GM13977 (cell line): ENCODE measurements around the gene PRKCE.

Experiments
- DNase-seq: peaks from one replicate; pipeline ENCODE4 v3.0.0; 2012; ENCODE audit warnings: low spot score
- in situ Hi-C: fragments of 300-500 bp; cut with MboI; formaldehyde crosslinking; loops from one replicate; pipeline ENCODE4 v1.12.0; 2022; ENCODE audit warnings: low sequenced_read_pairs, low pct_unique_long_range_greater_than_20kb, mixed read lengths, inconsistent platforms; ENCODE audit not compliant: unreplicated experiment
- TF ChIP-seq, protein P1 (sequence below): IDR thresholded peaks from 2 replicates; pipeline ENCODE4 v1.5.1; 2012; ENCODE audit warnings: mild to moderate bottlenecking, control low read depth; ENCODE audit not compliant: insufficient read depth; ENCODE audit errors: extremely low read depth, missing control alignments

The PRKCE gene

DNA sequence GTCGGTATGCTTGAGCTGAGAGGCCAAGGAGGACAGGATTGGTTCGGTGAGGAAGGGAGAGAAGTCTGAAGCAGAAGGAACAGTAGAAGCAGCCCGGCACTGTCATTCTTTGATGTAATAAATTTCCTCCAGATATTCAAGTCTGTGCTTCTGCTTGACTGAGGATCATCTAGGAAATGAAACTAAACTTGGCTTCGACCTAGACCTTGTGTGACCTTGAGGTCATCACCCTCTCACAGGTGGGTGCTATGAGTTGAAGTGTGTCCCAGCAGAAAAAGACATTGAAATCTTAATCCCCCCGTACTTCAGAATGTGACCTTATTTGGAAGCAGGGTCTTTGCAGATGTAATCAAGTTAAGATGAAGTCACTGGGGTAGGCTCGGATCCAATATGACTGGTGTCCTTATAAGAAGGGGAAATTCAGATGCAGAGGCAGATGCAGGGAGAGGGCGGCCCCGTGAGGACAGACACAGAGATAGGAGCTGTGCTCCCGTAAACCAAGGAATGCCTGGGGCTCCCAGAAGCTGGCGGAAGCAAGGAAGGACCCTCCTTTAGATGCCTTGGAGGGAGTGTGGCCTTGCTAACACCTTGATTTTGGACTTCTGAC is 49.0 kb downstream of the PRKCE start:
- in situ Hi-C loops: no loop called here
- TF ChIP-seq, protein P1, sequence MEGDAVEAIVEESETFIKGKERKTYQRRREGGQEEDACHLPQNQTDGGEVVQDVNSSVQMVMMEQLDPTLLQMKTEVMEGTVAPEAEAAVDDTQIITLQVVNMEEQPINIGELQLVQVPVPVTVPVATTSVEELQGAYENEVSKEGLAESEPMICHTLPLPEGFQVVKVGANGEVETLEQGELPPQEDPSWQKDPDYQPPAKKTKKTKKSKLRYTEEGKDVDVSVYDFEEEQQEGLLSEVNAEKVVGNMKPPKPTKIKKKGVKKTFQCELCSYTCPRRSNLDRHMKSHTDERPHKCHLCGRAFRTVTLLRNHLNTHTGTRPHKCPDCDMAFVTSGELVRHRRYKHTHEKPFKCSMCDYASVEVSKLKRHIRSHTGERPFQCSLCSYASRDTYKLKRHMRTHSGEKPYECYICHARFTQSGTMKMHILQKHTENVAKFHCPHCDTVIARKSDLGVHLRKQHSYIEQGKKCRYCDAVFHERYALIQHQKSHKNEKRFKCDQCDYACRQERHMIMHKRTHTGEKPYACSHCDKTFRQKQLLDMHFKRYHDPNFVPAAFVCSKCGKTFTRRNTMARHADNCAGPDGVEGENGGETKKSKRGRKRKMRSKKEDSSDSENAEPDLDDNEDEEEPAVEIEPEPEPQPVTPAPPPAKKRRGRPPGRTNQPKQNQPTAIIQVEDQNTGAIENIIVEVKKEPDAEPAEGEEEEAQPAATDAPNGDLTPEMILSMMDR: peak; percentile 7
- DNase-seq: no peak

DNA sequence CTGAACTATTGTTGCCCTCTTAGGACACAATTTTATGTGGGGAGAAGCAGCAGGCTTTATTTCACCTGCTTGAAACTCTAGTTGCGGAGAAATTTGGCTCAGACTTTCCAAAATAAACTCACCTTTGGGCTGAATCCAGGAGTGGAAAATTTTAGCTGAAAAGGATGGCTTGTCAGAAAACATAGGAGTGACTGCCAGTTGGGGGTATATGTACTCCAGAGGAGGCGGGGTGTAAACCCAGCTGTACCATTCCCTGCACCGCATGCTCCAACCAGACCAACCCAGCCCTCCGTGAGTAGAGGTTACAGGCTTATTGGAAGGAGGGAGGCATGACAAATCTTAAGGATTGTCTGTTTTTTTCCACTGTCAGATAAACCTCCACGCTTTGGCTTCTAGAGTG is 53.8 kb downstream of the PRKCE start:
- no peak for DNase-seq
- TF ChIP-seq, protein P1: no peak
- in situ Hi-C loops: no loop called here

DNA sequence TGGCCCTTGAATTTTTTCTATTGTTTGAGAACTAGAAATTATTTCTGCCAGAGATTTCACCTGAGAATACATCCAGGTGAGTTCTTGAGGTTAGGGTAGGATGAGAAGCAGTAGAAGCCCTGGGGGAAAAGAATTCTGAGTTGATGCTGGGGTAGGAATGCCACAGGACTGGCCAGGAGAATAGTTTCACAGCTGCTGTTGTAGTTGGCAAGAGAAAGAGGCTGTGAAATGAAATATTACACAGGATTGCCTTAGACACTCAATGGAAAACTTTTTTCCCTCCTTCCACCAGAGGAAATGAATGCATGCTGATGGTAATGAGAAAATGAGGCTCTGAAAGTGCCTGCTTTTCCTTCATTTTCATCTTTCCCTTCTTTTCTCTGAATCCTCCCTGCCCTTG is 54.6 kb downstream of the PRKCE start:
- no peak for DNase-seq
- TF ChIP-seq, protein P1: no peak
- in situ Hi-C loops: no loop called here

DNA sequence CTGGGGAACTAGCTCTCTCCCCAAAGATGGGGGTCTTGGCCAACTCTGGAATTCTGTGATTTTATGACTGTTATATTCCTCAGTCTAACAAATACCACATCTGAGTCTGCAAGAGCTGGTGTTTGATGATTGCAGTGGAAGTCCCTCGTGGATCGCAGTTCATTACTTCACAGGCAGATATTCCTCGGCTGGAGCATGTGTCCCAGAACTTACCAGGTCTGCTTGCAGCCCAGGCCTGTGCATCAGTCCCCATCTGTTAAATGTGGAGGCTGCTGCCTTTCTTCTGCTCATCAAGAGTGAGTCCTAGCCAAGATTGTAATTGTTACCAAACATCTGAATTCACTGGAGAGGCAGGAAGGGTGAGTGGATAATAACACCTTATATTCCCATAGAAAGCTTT is 55.5 kb downstream of the PRKCE start:
- DNase-seq: no peak
- in situ Hi-C loops: no loop called here
- TF ChIP-seq, protein P1: no peak

DNA sequence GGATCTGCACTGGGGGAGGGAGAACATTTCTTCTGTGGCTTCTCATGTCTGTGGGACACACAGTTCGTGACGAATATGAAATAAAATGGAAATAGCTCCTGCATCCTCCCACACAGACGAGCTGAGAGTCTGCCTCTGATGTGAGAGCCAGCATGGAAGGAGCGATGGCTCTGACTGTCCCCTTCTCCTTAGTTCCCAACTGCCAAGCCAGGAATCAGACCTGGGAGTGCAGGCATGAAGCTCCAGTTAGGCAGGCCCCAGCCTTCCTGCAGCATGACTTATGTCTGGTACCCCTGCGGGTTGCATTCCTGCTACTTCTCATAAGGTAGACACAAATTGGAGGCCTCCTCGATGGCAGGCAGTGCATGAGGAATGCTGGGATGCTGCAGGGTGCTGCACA is 56.2 kb downstream of the PRKCE start:
- no peak for DNase-seq
- in situ Hi-C loops: no loop called here

DNA sequence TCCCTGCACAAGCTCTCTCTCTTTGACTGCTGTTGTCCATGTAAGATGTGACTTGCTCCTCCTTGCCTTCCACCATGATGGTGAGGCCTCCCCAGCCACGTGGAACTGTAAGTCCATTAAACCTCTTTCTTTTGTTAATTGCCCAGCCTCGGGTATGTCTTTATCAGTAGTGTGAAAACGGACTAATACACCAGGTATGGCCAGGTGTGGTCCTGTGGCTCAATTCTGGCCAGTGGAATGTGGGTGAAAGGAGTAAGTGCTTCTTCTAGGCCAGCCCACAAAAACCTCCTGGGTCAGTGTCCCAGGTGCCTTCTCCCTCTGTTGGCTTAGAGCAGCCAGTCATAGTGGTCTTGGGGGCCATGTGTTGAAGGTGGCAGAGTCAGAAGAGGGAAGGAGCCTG is 57.0 kb downstream of the PRKCE start:
- DNase-seq: no peak
- in situ Hi-C loops: no loop called here
- TF ChIP-seq, protein P1: no peak

More for the DNA sequence above, 56.2 kb downstream of the PRKCE start:
- TF ChIP-seq, protein P1: no peak
